Suprapubic skin (tissue), 4 donors: ENCODE results near the gene INPP5E. TPM values are rescaled to one million over a fixed set of nuclear protein-coding genes. Genes with fewer than 3 reads are reported as not detected.

Experiments
- DNase-seq, 2 donors: peaks; one replicate each; pipeline ENCODE4 v3.0.0-alpha.2; 2019; ENCODE audit warnings: low spot score in 2 of 2
- H3K27ac ChIP-seq: fragments of 200-600 bp; sonication (generic); one replicate; pipeline ENCODE4 v1.5.1; 2019
- H3K27me3 ChIP-seq: fragments of 200-600 bp; sonication (generic); one replicate; pipeline ENCODE4 v1.5.1; 2019
- H3K36me3 ChIP-seq: fragments of 200-600 bp; sonication (generic); one replicate; pipeline ENCODE4 v1.5.1; 2019
- H3K4me1 ChIP-seq: fragments of 200-600 bp; sonication (generic); one replicate; pipeline ENCODE4 v1.5.1; 2019
- H3K4me3 ChIP-seq: fragments of 200-600 bp; sonication (generic); one replicate; pipeline ENCODE4 v1.5.1; 2019; ENCODE audit warnings: mild to moderate bottlenecking
- H3K9me3 ChIP-seq: fragments of 200-600 bp; sonication (generic); one replicate; pipeline ENCODE4 v1.5.1; 2019
- EP300 ChIP-seq: sonication (generic); formaldehyde crosslinking; IDR thresholded peaks from one replicate; pipeline ENCODE4 v1.6.1; 2017; ENCODE audit warnings: antibody characterized with exemption
- POLR2A ChIP-seq, 2 donors: fragments of 450-650 bp; IDR thresholded peaks; one replicate each; pipeline ENCODE4 v1.6.1; 2017; ENCODE audit warnings: antibody characterized with exemption in 2 of 2, mild to moderate bottlenecking in 2 of 2, moderate library complexity in 2 of 2
- POLR2AphosphoS5 ChIP-seq, 3 donors: sonication (generic); formaldehyde crosslinking; IDR thresholded peaks; one replicate each; pipeline ENCODE4 v1.6.1; 2017; ENCODE audit warnings: antibody characterized with exemption in 3 of 3
- WGBS: methylation state at CpG from one replicate; pipeline ENCODE4 v1.1.5; 2018; 5-methylcytosine and 5-hydroxymethylcytosine counted together
- total RNA-seq, 4 donors: library from RNA; depleted of rRNA; stranded (reverse); fragments of >200 nt; gene quantifications; one replicate each; pipeline ENCODE4 v1.1.0, GENCODE V29; 2016
- TF ChIP-seq, protein P1 (sequence below), 2 donors: fragments of 200-600 bp in 1 of 2; fragments of 450-650 bp in 1 of 2; sonication (generic) in 1 of 2; IDR thresholded peaks; one replicate each; pipeline ENCODE4 v1.5.1; 2016 to 2019; ENCODE audit warnings: antibody characterized with exemption in 2 of 2, mild to moderate bottlenecking in 1 of 2, moderate library complexity in 1 of 2

The INPP5E gene
- total RNA-seq, 4 donors from 2014 or later = 9.8 to 20.3 (median 12.9) TPM

DNA sequence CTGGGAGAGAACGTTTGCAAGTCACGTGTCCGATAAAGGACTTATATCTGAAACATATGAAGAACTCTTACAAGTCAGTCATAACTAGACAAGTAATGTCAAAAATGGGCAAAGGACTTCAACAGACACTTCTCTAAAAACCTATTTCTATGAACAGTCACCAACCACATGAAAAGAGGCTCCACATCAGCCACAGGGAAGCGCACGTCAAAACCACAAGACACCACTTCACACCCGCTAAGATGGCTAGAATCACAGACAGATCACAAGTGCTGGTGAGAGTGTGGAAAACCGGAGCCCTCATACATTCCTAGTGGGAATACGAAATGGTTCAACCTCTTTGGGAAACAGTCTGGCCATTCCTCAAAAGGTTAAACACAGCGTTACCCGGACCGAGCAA is 54.6 kb downstream of the INPP5E start:
- no peak overlapping the region for H3K27ac ChIP-seq
- DNase-seq = no peak
- peaks cover 92% of the 10 kb centered on the region for H3K36me3 ChIP-seq
- H3K4me1 ChIP-seq = no peaks in the 10 kb centered on the region
- H3K9me3 ChIP-seq = no peaks in the 10 kb centered on the region
- TF ChIP-seq POLR2AphosphoS5 (IDR thresholded peaks at IDR 0.05) = no peak
- TF ChIP-seq, protein P1, sequence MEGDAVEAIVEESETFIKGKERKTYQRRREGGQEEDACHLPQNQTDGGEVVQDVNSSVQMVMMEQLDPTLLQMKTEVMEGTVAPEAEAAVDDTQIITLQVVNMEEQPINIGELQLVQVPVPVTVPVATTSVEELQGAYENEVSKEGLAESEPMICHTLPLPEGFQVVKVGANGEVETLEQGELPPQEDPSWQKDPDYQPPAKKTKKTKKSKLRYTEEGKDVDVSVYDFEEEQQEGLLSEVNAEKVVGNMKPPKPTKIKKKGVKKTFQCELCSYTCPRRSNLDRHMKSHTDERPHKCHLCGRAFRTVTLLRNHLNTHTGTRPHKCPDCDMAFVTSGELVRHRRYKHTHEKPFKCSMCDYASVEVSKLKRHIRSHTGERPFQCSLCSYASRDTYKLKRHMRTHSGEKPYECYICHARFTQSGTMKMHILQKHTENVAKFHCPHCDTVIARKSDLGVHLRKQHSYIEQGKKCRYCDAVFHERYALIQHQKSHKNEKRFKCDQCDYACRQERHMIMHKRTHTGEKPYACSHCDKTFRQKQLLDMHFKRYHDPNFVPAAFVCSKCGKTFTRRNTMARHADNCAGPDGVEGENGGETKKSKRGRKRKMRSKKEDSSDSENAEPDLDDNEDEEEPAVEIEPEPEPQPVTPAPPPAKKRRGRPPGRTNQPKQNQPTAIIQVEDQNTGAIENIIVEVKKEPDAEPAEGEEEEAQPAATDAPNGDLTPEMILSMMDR (IDR thresholded peaks at IDR 0.05) = no peak
- TF ChIP-seq EP300 = no peak
- no peak for TF ChIP-seq POLR2A (IDR thresholded peaks at IDR 0.05)
- no peaks in the 10 kb centered on the region for H3K27me3 ChIP-seq
- no peak overlapping the region for H3K4me3 ChIP-seq
- WGBS = 86% methylated on average over 11 of the region's 11 CpGs

DNA sequence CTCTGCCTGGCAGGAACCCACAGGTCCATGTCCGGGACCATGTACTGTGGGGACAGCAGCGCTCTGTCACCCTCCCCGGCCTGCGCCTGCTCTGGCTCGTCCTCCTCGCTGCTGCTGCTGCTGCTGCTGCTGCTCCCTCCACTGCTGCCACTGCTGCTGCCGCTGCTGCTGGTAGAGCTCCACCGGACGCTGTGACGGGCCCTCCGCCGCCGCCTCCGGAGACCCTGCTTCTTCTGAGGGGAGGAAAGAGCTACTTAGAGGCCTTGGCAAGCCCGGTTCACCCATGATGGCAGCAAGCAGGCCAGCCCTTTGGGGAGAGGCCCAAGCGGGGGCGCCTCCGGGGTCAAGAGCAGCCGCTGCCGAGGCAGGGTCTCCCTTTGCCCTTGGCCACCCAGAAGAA is 56.2 kb downstream of the INPP5E start:
- DNase-seq = no peak
- H3K4me1 ChIP-seq = no peaks in the 10 kb centered on the region
- H3K27ac ChIP-seq = no peak overlapping the region
- H3K36me3 ChIP-seq = peaks cover 92% of the 10 kb centered on the region
- WGBS = 96% methylated on average over 9 of the region's 20 CpGs
- no peak overlapping the region for H3K4me3 ChIP-seq
- H3K9me3 ChIP-seq = no peaks in the 10 kb centered on the region
- no peaks in the 10 kb centered on the region for H3K27me3 ChIP-seq
- no peak for TF ChIP-seq EP300
- TF ChIP-seq, protein P1 (IDR thresholded peaks at IDR 0.05) = no peak
- TF ChIP-seq POLR2A (IDR thresholded peaks at IDR 0.05) = no peak
- TF ChIP-seq POLR2AphosphoS5 (IDR thresholded peaks at IDR 0.05) = no peak

DNA sequence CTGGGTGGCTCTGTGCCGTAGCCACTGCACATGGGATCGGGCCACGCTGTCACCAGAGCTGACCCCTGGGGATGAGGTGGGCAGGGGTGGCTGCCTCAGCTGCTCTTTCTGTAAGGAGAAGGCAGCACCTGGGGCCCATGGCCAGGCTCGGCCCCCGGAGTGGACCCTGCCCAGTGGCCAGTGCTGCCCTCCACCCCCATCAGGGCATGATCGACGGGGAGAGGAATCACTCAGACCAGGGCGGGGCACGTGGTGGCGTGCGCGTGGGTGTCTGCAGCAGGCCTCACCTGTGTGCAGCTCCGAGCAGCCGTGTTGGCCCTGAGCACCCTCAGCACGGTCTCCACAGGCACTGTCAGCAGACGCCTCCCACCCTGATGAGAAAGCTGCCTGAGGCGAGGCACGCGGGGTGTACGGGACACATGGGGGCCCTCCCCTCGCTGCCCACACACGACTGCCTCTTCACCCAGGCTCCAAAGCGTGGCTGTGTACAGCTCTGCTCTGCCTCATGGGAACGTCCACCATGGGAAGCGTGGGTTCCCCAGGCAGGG is 57.6 kb downstream of the INPP5E start:
- Histone ChIP-seq H3K9me3 (no peaks in the 10 kb centered on the region), H3K36me3 (peaks cover 85% of the 10 kb centered on the region), H3K4me1 (no peaks in the 10 kb centered on the region), H3K4me3 (no peak overlapping the region), H3K27ac (no peak overlapping the region), H3K27me3 (no peaks in the 10 kb centered on the region)
- 82% methylated on average over 12 of the region's 25 CpGs for WGBS
- no peak for DNase-seq
- TF ChIP-seq POLR2A (IDR thresholded peaks at IDR 0.05) (no peak), EP300 (no peak), POLR2AphosphoS5 (IDR thresholded peaks at IDR 0.05) (no peak)
- TF ChIP-seq, protein P1 (IDR thresholded peaks at IDR 0.05) = no peak

DNA sequence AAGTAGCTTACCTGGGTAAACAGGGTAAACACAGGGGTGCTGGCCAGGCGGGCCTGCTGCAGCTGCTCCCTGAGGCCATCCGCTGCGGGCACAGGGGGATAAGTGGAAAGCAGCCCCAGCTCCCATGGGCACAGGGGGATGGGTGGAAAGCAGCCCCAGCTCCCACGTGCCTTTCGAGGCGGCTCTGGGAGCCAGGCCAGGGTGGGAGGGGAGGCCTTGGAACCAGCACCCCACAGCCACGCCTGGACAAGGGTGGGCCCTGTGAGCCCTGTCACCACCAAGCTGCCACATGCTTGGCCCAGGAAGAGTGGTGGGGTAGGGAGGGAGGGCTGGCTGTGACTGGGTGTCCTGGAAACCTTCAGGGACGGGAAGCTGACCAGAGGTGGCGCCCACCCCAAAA is 58.3 kb downstream of the INPP5E start:
- Histone ChIP-seq H3K27me3 (no peaks in the 10 kb centered on the region), H3K4me3 (no peak overlapping the region), H3K9me3 (no peaks in the 10 kb centered on the region), H3K36me3 (peaks cover 78% of the 10 kb centered on the region), H3K27ac (no peak overlapping the region), H3K4me1 (no peaks in the 10 kb centered on the region)
- DNase-seq = no peak
- TF ChIP-seq POLR2AphosphoS5 (IDR thresholded peaks at IDR 0.05) (no peak), POLR2A (IDR thresholded peaks at IDR 0.05) (no peak), EP300 (no peak)
- TF ChIP-seq, protein P1 (IDR thresholded peaks at IDR 0.05) = no peak
- 76% methylated on average over 9 of the region's 9 CpGs for WGBS

DNA sequence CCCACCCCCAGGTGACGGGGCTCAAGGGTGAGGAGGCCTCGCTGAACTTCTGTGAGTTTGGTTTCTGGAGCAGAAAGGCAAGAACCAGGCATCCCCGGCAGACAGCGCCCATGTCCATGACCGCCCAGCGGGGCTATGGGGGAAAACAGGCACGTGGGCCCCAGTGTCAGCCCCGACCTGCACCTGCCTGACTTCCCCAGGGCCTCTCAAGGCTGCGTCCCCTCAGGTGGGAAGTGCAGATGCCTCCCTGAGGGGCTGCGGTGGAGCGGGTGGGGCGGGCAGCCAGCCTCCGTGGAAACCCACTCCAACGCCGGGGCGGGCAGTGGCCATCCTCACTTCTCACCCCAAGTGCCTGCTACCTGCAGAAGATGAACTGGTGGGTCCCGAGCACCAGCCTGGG is 59.3 kb downstream of the INPP5E start:
- Histone ChIP-seq H3K27me3 (no peaks in the 10 kb centered on the region), H3K9me3 (no peaks in the 10 kb centered on the region), H3K4me1 (no peaks in the 10 kb centered on the region), H3K4me3 (no peak overlapping the region), H3K36me3 (peaks cover 73% of the 10 kb centered on the region), H3K27ac (no peak overlapping the region)
- TF ChIP-seq, protein P1 (IDR thresholded peaks at IDR 0.05) = no peak
- TF ChIP-seq EP300 (no peak), POLR2A (IDR thresholded peaks at IDR 0.05) (no peak)
- DNase-seq = no peak
- WGBS = 95% methylated on average over 3 of the region's 17 CpGs
